Endothelial cell of umbilical vein (primary cell): ENCODE results near the gene CD300H. TPM values are rescaled to one million over a fixed set of nuclear protein-coding genes. Genes with fewer than 3 reads are reported as not detected.

Source experiments
- BruUV-seq: library from RNA; stranded (reverse); fragments of 400-500 nt; replicated peaks from 2 replicates; lab custom pipeline; 2021; lab: Mats Ljungman, UMichigan
- CTCF ChIA-PET: fragments of 300-600, 350-600 bp; sonication (Branson Sonifier 250); formaldehyde crosslinking; loops from one replicate; lab custom pipeline; 2021; ENCODE audit warnings: antibody characterized with exemption, inconsistent platforms; lab: Charles Lee
- POLR2A ChIA-PET: fragments of 300-600, 350-600 bp; sonication (Branson Sonifier 250); formaldehyde crosslinking; loops from one replicate; lab custom pipeline; 2021; ENCODE audit warnings: antibody characterized with exemption, inconsistent platforms; lab: Charles Lee
- DNase-seq: peaks from one replicate; pipeline ENCODE4 v3.0.0-alpha.2; 2011; ENCODE audit warnings: low read depth, low spot score
- FAIRE-seq: peaks from 2 replicates; lab custom pipeline; 2011; peaks lifted over from hg19 to GRCh38; lab: Jason Lieb, UNC
- H2AFZ ChIP-seq: 2 replicates; pipeline ENCODE4 v1.6.0; 2012; ENCODE audit warnings: low read depth, low read length, control low read depth, inconsistent platforms
- H3K27ac ChIP-seq: 2 replicates; pipeline ENCODE4 v1.5.1; 2011; ENCODE audit warnings: low read depth, mild to moderate bottlenecking, control low read depth, low read length, moderate library complexity; ENCODE audit not compliant: insufficient read depth
- H3K27me3 ChIP-seq, 2 experiments: 2 replicates each; pipeline versions ENCODE4 v1.6.0 to v1.6.1; 2011; ENCODE audit warnings: low read length in 2 of 2, mixed read lengths in 1 of 2; ENCODE audit not compliant: control insufficient read depth in 2 of 2, insufficient read depth in 2 of 2
- H3K36me3 ChIP-seq, 2 experiments: 2 replicates in 1 of 2; 3 replicates in 1 of 2; pipeline ENCODE4 v1.5.1; 2011; ENCODE audit warnings: low read length in 2 of 2, mild to moderate bottlenecking in 1 of 2, moderate library complexity in 1 of 2; ENCODE audit not compliant: control insufficient read depth in 2 of 2, insufficient read depth in 2 of 2; ENCODE audit errors: extremely low read depth in 1 of 2
- H3K4me1 ChIP-seq: 3 replicates; pipeline ENCODE4 v1.5.1; 2011; ENCODE audit warnings: mild to moderate bottlenecking, low read length; ENCODE audit not compliant: control insufficient read depth, insufficient read depth; ENCODE audit errors: extremely low read depth
- H3K4me2 ChIP-seq: 2 replicates; pipeline ENCODE4 v1.6.1; 2011; ENCODE audit warnings: low read length, control low read depth, mixed read lengths; ENCODE audit not compliant: insufficient read depth
- H3K4me3 ChIP-seq, 3 experiments: fragments of 200-600 bp in 1 of 3; sonication (generic), shearing (Covaris generic) in 1 of 3; replicated peaks in 1 of 3; 2 replicates each; pipeline ENCODE4 v1.5.1; 2011 to 2016; ENCODE audit warnings: control low read depth in 3 of 3, low read length in 3 of 3, mild to moderate bottlenecking in 2 of 3, inconsistent platforms in 1 of 3, low read depth in 1 of 3, moderate library complexity in 1 of 3; ENCODE audit not compliant: insufficient read depth in 1 of 3
- H3K79me2 ChIP-seq: 2 replicates; pipeline ENCODE4 v1.6.0; 2012; ENCODE audit warnings: low read length, inconsistent platforms; ENCODE audit not compliant: control insufficient read depth, insufficient read depth
- H3K9ac ChIP-seq: replicated peaks from 2 replicates; pipeline ENCODE3; 2011; ENCODE audit warnings: low read length, control low read depth; ENCODE audit not compliant: insufficient read depth; ENCODE audit errors: extremely low read depth
- H3K9me1 ChIP-seq: replicated peaks from 3 replicates; pipeline ENCODE4 v1.6.0; 2011; ENCODE audit warnings: mild to moderate bottlenecking, low read length; ENCODE audit not compliant: control insufficient read depth, insufficient read depth; ENCODE audit errors: extremely low read depth
- H3K9me3 ChIP-seq: replicated peaks from 2 replicates; pipeline ENCODE4 v1.5.1; 2012; ENCODE audit warnings: low read length, inconsistent platforms; ENCODE audit not compliant: control insufficient read depth, insufficient read depth
- H4K20me1 ChIP-seq: replicated peaks from 2 replicates; pipeline ENCODE3; 2011; ENCODE audit warnings: mild to moderate bottlenecking, low read length; ENCODE audit not compliant: control insufficient read depth, insufficient read depth; ENCODE audit errors: extremely low read depth
- FOS ChIP-seq: IDR thresholded peaks from 2 replicates; pipeline ENCODE4 v1.6.1; 2011; ENCODE audit warnings: mild to moderate bottlenecking, low read length, moderate library complexity, borderline replicate concordance; ENCODE audit not compliant: insufficient read depth
- GATA2 ChIP-seq: IDR thresholded peaks from 2 replicates; pipeline ENCODE4 v1.7.0; 2011; ENCODE audit warnings: low read depth, mild to moderate bottlenecking, moderate library complexity, mixed read lengths, low read length; ENCODE audit not compliant: insufficient read length, insufficient read depth
- MYC ChIP-seq: IDR thresholded peaks from one replicate; pipeline ENCODE4 v1.6.1; 2011; ENCODE audit warnings: mild to moderate bottlenecking, low read depth, low read length
- POLR2AphosphoS5 ChIP-seq: IDR thresholded peaks from 2 replicates; pipeline ENCODE4 v1.6.1; 2012; ENCODE audit warnings: low read depth, mild to moderate bottlenecking, control low read depth, low read length, moderate library complexity; ENCODE audit not compliant: insufficient read depth
- dilution Hi-C: fragments of 300-500 bp; cut with MboI; formaldehyde crosslinking; loops from one replicate; pipeline ENCODE4 v1.15.0; 2019; ENCODE audit warnings: low sequenced_read_pairs; ENCODE audit not compliant: extremely low pct_ligation_motif_present
- intact Hi-C: fragments of 100-400 bp; cut with micrococcal nuclease; formaldehyde crosslinking; loops from one replicate; pipeline ENCODE4 v1.10.0; 2022
- polyA plus RNA-seq, 4 experiments: library from polyadenylated mRNA; depleted of rRNA in 3 of 4; stranded (reverse) in 3 of 4; unstranded in 1 of 4; fragments of >200 nt; gene quantifications; 2 replicates each; pipeline versions ENCODE4 v1.2.1 to v1.2.3, GENCODE V29; 2011 to 2012; ENCODE audit warnings: missing spikeins in 1 of 4
- total RNA-seq: library from RNA; stranded (reverse); gene quantifications from 2 replicates; pipeline ENCODE4 v1.2.3, GENCODE V29; 2021
- TF ChIP-seq, protein P1 (sequence below), 2 donors: IDR thresholded peaks; 1 replicate in 1 of 2; 2 replicates in 1 of 2; pipeline ENCODE4 v1.5.1; 2011; ENCODE audit warnings: low read length in 2 of 2, mild to moderate bottlenecking in 2 of 2, moderate library complexity in 2 of 2, control low read depth in 1 of 2, inconsistent platforms in 1 of 2, low read depth in 1 of 2; ENCODE audit not compliant: insufficient read depth in 1 of 2; ENCODE audit errors: extremely low read depth in 1 of 2
- TF ChIP-seq, protein P2 (sequence below): IDR thresholded peaks from 2 replicates; pipeline ENCODE4 v1.6.1; 2011; ENCODE audit not compliant: insufficient read depth, insufficient read length

The CD300H gene
- total and polyA plus RNA-seq, 2 donors (not counting 3 experiments of a cell fraction or from before 2014, with no cell fraction given) = not detected

DNA sequence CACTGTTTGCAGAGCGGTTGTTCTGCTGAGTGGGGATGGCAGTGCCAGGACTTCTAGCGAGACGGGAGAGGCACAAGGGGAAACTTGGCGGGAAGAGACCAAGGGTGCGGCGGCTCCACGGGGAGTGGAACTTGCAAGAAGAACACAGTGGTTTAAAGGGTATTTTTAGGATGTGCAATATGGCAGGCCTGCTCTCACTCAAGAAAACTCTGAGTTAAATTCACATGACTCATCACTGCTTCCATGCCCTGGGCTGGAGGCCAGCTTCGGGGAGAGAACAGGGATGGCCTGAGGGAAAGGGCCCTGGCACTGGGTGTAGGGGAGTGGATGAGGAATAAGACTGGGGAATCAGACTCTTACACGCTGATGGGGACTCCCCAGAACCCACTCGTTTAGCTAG lies 38.1 kb upstream of the CD300H start:
- CTCF ChIA-PET = no interaction called here
- Histone ChIP-seq H3K27me3 (no peaks in the 10 kb centered on the region), H3K4me1 (no peaks in the 10 kb centered on the region), H3K4me2 (no peak overlapping the region), H3K79me2 (no peaks in the 10 kb centered on the region), H3K9me3 (no peaks in the 10 kb centered on the region), H4K20me1 (no peaks in the 10 kb centered on the region), H3K4me3 (no peak overlapping the region), H3K36me3 (no peaks in the 10 kb centered on the region), H3K9ac (no peak overlapping the region), H3K27ac (no peak overlapping the region), H2AFZ (no peak overlapping the region), H3K9me1 (no peaks in the 10 kb centered on the region)
- intact Hi-C loops (no loop called here), dilution Hi-C loops (no loop called here)
- FAIRE-seq (no peak), DNase-seq (no peak)
- no peak for TF ChIP-seq GATA2
- POLR2A ChIA-PET = no interaction called here
- no TSS peak for BruUV-seq

DNA sequence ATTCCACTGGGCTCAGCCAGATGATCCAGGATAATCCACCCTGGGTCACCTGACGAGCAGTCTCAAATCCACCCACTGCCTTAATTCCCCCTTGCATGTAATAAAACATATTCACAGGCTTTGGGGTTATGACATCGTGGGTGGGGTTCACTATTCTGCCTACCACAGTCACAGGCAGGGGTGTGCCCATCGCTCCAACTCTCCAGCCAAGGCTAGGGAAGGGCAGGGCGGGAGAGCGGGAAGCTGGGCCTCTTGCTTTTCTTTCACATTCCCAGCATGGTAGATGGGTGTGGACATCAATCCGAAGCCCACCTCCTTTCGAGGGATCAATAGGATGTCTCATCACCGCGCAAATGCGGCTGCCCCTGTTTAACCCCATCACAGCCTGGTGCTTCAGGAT lies 37.5 kb upstream of the CD300H start:
- CTCF ChIA-PET = interaction anchor here (1.0 to 1.1 kb wide), 2 partner anchors 237 to 1174 kb away, joined by 3 read pairs; no protein-coding TSS in a partner anchor
- intact Hi-C loops = no loop called here
- Histone ChIP-seq H3K9me3 (no peaks in the 10 kb centered on the region), H4K20me1 (no peaks in the 10 kb centered on the region), H3K4me1 (no peaks in the 10 kb centered on the region), H3K9ac (no peak overlapping the region), H3K79me2 (no peaks in the 10 kb centered on the region), H3K9me1 (no peaks in the 10 kb centered on the region), H3K27me3 (no peaks in the 10 kb centered on the region), H3K4me3 (no peak overlapping the region), H3K4me2 (no peak overlapping the region), H3K27ac (no peak overlapping the region), H2AFZ (no peak overlapping the region), H3K36me3 (no peaks in the 10 kb centered on the region)
- dilution Hi-C loops = no loop called here
- POLR2A ChIA-PET = no interaction called here
- FAIRE-seq (no peak), DNase-seq (no peak)
- TF ChIP-seq POLR2AphosphoS5 (no peak), GATA2 (no peak), MYC (no peak), FOS (no peak)
- TF ChIP-seq, protein P1, sequence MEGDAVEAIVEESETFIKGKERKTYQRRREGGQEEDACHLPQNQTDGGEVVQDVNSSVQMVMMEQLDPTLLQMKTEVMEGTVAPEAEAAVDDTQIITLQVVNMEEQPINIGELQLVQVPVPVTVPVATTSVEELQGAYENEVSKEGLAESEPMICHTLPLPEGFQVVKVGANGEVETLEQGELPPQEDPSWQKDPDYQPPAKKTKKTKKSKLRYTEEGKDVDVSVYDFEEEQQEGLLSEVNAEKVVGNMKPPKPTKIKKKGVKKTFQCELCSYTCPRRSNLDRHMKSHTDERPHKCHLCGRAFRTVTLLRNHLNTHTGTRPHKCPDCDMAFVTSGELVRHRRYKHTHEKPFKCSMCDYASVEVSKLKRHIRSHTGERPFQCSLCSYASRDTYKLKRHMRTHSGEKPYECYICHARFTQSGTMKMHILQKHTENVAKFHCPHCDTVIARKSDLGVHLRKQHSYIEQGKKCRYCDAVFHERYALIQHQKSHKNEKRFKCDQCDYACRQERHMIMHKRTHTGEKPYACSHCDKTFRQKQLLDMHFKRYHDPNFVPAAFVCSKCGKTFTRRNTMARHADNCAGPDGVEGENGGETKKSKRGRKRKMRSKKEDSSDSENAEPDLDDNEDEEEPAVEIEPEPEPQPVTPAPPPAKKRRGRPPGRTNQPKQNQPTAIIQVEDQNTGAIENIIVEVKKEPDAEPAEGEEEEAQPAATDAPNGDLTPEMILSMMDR (IDR thresholded peaks at IDR 0.05; ENCODE audit: extremely low read depth in 1 of 2, insufficient read depth in 1 of 2, low read depth in 1 of 2, low read length in 2 of 2) = no peak
- TF ChIP-seq, protein P2, sequence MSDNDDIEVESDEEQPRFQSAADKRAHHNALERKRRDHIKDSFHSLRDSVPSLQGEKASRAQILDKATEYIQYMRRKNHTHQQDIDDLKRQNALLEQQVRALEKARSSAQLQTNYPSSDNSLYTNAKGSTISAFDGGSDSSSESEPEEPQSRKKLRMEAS = no peak
- BruUV-seq = no TSS peak
